GM11168 (cell line): ENCODE data around the gene RNF25.
"Not testable (repeated sequence)": the region's sequence is repeated elsewhere in the genome, so short reads cannot be mapped to it uniquely, and the experiment has no call there.

Experiments used
- in situ Hi-C: fragments of 300-500 bp; cut with MboI; formaldehyde crosslinking; loops from one replicate; pipeline ENCODE4 v1.12.0; 2022; ENCODE audit warnings: low sequenced_read_pairs; ENCODE audit not compliant: unreplicated experiment

Gene RNF25

DNA sequence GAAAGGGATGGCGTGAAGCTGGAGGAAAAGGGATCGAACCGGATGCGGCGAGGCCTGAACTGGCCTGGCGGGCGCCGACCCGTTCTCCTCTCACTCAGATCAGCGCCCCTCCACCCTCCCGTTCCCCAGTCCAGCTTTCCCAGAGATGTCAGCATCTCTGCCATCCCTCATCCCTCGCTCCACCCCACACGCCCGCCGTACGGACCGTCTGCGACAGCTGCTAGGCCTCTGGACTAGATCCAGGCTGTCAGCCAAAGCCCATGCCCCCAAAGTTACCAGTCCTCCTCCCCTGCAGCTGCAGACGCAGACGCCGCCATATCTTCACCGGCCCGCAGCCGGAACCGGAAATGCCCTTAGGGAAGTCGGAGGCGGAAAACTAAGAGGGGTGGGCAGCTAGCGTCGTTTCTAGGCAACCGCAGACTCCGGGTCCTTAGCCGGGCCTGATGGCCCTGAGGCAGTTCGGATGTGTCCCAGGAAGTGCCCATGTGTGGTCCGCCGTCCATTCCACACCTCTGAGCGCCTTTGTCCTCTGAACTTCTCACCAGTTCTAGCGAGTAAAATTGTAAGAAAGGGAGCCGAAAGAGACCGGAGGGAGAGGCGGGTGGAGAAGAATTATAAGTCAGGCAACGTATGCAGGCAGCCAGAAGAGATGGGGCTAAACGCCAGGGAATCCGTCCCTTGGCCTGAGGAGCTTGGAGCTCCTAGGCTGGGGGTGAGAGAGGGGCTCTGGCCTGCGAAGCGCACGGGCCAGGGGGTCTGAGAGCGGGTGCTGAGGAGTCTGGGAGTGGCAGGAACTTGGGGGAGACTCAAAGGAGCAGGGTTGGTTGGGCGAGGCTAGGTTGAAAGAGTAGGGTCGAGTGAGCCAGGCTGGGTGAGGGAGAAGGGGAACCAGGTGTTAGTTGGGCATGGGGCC is at the start of gene RNF25, which contains the start of gene STK36:
TSS of gene RNF25 (minus strand) at position 349 of the 913 bp plus-strand sequence. CDS start at position 317, 32 bp downstream.
TSS of gene STK36 (plus strand) at position 433 of the 913 bp plus-strand sequence. CDS start 744 bp downstream, outside the sequence.
- in situ Hi-C loops = no loop called here

- in situ Hi-C loops = no loop called here
These were observed 49.7 kb upstream of the RNF25 start for GRCh38 chr2:218721488-218721887.

- in situ Hi-C loops = no loop called here
These were observed 48.5 kb upstream of the RNF25 start for GRCh38 chr2:218720048-218721041.

DNA sequence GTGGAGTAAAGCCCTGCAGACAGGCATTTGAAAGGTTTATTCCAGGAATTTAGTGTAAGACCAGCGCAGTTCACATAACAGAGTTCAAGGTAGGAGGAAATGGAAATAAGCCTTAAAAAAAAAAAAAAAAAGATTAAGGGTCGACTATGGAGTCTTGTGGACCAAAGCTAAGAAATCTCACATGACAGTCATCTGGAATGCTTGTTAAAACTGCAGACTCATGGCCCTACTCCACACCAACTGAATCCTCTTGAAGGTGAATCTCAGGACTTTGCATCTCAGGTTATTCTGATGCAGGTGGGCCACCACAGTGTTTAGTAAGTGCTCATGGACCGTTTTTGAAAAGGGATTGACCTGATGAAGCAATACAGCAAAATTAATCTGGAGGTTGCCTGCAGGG is 47.7 kb upstream of the RNF25 start:
- in situ Hi-C loops = no loop called here

- in situ Hi-C loops = no loop called here
These were observed 46.3 kb upstream of the RNF25 start for GRCh38 chr2:218718058-218718457.

- in situ Hi-C loops = no loop called here
These were observed 45.5 kb upstream of the RNF25 start for GRCh38 chr2:218717262-218717661.

DNA sequence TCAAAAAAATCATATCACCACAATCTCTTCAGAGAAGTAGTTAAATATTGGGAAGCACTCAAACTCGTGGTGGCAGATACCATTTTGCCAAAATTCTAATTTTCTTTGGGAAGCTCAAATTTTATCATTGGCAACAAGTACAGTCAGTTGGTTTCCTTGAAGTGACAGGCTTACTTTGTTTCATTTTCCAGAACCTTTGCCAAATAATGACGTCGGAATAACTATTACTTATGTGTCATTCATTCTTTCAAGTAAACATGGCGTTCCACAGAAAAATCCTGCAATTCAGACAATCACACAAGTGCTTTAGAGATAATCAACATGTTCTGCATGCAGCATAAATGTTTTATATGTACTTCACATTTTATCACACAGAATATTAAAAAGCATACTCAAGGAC is 44.3 kb upstream of the RNF25 start:
- in situ Hi-C loops = no loop called here

GRCh38 chr2:218713922-218714321 is 42.1 kb upstream of the RNF25 start:
- in situ Hi-C loops = no loop called here

GRCh38 chr2:218711550-218711929 is 39.7 kb upstream of the RNF25 start:
- in situ Hi-C loops = no loop called here

DNA sequence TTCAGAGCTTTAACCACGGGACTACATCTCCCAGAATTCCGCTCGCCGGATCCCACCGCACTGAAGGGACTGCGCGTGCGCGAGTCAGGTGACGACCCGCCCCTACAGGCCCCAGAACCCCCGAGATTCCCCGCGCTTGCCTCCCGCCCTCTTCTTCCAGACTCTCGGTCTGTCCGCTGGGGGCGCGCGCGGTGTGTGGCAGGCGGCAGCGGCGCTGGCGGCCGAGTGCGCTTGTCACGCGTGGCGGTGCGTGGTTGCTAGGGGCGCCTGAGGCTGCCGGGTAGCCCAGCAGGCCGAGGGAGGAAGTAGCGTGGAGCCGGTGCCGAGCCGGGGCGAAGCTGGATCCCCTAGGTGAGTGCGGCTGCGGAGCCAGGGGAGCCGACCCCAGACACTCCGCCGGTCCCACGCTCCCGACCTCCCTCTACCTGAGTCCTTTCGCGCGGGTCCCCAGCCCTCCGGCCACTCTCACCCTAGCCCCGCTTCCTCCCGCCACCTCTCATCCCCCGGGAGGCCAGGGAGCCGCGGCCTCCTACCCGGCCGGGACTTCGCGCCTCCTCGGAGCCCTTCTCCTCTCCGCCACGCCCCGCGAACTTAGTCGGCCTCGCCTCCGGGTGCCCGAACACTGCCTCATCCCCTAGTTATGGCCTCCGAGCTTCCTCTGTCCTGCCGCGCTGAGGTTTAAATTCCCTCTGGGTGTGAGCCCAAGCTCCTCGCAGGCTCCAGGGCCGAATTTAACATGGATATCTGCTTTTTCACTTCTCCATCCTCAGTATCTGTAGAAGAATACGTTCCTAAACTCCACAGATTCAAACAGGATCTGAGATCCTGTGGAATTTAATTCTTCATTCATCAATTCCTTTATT is 39.1 kb upstream of the RNF25 start, which contains the start of gene TTLL4:
TSS of gene TTLL4 (plus strand) at position 149 of the 863 bp plus-strand sequence. CDS start 26,842 bp downstream, outside the sequence.
- in situ Hi-C loops = no loop called here

DNA sequence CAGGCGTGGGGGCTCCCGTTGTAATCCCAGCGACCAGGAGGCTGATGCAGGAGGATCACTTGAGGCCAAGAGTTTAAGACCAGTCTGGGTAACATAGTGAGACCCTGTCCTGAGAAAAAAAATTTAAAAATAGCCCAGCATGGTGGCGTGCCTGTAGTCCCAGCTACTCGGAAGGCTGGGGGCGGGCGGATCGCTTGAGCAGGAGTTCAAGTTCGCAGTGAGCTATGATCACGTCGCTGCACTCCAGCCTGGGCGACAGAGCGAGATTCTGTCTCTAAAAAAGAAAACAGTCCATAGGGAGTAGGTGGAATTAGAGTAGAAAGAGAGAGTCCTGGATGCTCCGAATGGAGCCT is 38.5 kb upstream of the RNF25 start:
- in situ Hi-C loops = no loop called here

DNA sequence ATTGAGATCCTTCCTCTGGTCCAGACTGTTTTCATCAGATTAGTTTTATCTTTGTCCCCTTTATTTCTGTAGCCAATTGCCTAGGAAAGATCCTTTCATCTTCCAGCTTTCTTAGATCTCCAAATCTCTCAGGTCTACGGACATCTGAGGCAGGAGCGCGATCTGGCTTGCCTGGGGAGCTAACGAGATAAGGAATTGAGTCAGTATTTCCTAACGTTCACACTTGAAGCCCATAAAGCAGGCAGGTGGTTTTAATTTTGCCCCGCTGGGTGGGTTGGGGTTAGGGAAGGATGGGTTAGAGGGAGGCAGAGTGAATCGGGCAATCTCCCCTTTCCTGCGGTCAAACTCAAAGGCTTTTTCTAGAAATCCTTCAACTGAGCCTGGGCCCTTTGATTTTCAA is 38.1 kb upstream of the RNF25 start:
- in situ Hi-C loops = no loop called here

GRCh38 chr2:218708086-218708485 is 36.3 kb upstream of the RNF25 start:
- in situ Hi-C loops = no loop called here

DNA sequence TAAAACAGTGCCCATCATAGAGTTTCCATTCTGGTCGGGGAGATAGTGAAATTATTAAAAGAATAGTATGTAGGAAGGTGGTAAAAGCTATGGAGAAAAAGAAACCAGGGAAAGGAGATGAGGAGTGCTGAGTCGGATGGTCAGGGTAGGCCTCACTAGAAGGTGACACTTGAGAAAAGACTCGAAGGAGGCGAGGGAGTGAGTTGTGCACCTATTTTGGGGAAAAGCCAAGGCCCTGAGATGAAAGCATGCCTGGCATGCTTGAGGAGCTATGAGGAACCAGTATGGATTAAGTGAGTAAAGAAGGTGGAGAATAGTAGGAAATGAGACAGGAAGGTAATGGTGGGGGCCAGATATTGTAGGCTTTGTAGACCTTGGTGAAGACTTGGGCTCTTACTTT is 31.5 kb upstream of the RNF25 start:
- in situ Hi-C loops = no loop called here

GRCh38 chr2:218701806-218702205 is 30.0 kb upstream of the RNF25 start:
- in situ Hi-C loops = no loop called here

DNA sequence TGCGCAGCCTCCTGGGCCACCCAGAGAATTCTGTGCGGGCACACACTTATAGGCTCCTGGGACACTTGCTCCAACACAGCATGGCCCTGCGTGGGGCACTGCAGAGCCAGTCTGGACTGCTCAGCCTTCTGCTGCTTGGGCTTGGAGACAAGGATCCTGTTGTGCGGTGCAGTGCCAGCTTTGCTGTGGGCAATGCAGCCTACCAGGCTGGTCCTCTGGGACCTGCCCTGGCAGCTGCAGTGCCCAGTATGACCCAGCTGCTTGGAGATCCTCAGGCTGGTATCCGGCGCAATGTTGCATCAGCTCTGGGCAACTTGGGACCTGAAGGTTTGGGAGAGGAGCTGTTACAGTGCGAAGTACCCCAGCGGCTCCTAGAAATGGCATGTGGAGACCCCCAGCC is 27.1 kb upstream of the RNF25 start:
- in situ Hi-C loops = no loop called here

DNA sequence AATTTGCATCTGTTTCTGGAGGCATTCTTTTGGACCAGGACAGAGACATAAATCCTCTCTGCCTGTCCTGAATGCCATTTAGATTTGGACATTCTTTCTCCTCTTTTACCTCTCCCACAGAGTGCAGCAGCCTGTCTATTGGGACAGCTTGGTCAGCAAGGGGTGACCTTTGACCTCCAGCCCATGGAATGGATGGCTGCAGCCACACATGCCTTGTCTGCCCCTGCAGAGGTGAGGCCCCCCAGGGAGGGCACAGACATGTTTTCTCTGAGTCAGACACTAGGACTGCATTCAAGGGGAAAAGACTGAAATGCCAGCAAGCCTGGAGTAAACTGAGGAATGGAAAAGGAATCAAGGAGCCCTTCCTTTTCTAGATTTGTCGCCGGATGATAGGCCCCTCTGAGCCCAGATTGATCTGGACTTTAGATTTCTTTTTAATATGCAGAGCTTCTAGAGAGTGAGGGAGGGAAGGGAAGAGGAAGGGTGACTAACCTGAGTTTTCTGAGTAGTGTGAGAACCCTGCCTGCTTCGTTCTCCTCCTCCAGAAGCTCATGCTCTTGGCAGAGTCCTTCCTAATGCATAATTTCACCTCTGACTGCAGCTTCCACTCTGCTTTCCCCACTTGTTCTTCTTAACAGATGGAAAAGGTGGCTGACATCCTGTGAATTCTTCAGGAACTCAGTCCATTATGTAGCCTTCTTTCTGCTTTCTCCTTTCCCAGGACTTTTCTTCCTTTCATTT is 22.8 kb upstream of the RNF25 start:
- in situ Hi-C loops = no loop called here

DNA sequence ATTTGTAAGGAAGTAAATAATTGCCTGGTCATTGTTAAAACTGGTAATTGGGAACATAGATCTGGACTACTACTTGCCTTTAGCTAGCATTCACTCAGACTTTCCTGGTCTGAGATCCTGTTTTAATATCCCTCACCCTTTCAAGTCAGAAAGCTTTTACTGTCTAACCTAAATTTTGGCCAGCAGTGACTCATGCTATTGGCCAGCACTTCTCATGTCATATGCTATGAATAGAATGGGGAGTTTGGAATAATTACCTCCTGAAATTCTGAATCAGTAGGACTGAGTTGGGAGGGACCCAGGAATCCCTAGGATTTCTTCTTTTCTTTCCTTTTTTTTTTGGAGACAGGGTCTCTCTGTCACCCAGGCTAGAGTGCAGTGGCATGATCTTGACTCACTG is 19.4 kb upstream of the RNF25 start:
- in situ Hi-C loops = no loop called here

DNA sequence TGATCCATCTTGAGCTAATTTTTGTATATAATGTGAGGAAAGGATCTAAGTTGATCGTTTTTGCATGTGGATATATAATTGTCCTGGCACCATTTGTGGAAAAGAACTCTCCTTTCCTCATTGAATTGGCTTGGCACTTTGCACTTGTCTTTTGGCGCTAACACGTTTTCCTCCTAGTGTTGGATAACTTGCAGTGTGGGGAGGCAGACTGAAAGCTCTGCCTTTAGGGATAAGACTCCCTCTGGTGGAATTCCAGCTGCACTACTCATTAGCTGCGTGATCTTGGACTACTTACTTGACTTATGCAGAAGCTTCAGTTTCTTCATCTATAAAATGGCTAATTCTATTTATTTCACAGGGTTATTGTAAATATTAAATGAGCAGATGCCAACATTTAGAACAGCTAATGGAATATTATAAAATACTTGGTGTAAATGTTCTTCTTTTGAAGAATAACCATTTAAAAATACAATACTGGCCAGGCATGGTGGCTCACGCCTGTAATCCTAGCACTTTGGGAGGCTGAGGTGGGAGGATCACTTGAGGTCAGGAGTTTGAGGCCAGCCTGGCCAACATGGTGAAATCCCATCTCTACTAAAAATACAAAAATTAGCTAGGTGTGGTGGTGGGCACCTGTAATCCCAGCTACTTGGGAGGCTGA is 15.7 kb upstream of the RNF25 start:
- in situ Hi-C loops = not testable (repeated sequence)
